ENCODE results near the gene TCF12.

The TCF12 gene

GRCh38 chr15:57129064-57129463 lies 210.6 kb downstream of the TCF12 start:
- TF ChIP-seq ZBTB7A (IDR thresholded peaks at IDR 0.05; ENCODE audit: low read depth) (no peak), TCF12 (IDR thresholded peaks at IDR 0.05; ENCODE audit: low read depth) (no peak), FOXM1 (IDR thresholded peaks at IDR 0.05; ENCODE audit: borderline replicate concordance, low read depth) (no peak), TEAD4 (IDR thresholded peaks at IDR 0.05) (no peak), CREB1 (IDR thresholded peaks at IDR 0.05; ENCODE audit: low read depth) (no peak), NFIC (IDR thresholded peaks at IDR 0.05) (no peak), YY1 (IDR thresholded peaks at IDR 0.05; ENCODE audit: low read depth) (no peak), USF1 (IDR thresholded peaks at IDR 0.05) (no peak), MAX (IDR thresholded peaks at IDR 0.05) (no peak), CEBPB (IDR thresholded peaks at IDR 0.05) (no peak), REST (IDR thresholded peaks at IDR 0.05; ENCODE audit: low read depth) (no peak), EGR1 (IDR thresholded peaks at IDR 0.05) (no peak), RAD21 (IDR thresholded peaks at IDR 0.05; ENCODE audit: low read depth) (no peak), EP300 (IDR thresholded peaks at IDR 0.05; ENCODE audit: borderline replicate concordance) (no peak), TAF1 (IDR thresholded peaks at IDR 0.05; ENCODE audit: low read depth) (no peak)

- TF ChIP-seq NFIC (IDR thresholded peaks at IDR 0.05) (no peak), TAF1 (IDR thresholded peaks at IDR 0.05; ENCODE audit: low read depth) (no peak), CEBPB (IDR thresholded peaks at IDR 0.05) (no peak), REST (IDR thresholded peaks at IDR 0.05; ENCODE audit: low read depth) (no peak), EP300 (IDR thresholded peaks at IDR 0.05; ENCODE audit: borderline replicate concordance) (no peak), MAX (IDR thresholded peaks at IDR 0.05) (no peak)
Observed at GRCh38 chr15:57130956-57131355, 212.5 kb downstream of the TCF12 start.

- TF ChIP-seq ZBTB7A (IDR thresholded peaks at IDR 0.05; ENCODE audit: low read depth) (no peak), EGR1 (IDR thresholded peaks at IDR 0.05) (no peak), CEBPB (IDR thresholded peaks at IDR 0.05) (no peak), EP300 (IDR thresholded peaks at IDR 0.05; ENCODE audit: borderline replicate concordance) (no peak), NFIC (IDR thresholded peaks at IDR 0.05) (no peak), YY1 (IDR thresholded peaks at IDR 0.05; ENCODE audit: low read depth) (no peak), CREB1 (IDR thresholded peaks at IDR 0.05; ENCODE audit: low read depth) (no peak), TEAD4 (IDR thresholded peaks at IDR 0.05) (no peak), MAX (IDR thresholded peaks at IDR 0.05) (no peak), RAD21 (IDR thresholded peaks at IDR 0.05; ENCODE audit: low read depth) (no peak), TCF12 (IDR thresholded peaks at IDR 0.05; ENCODE audit: low read depth) (no peak), REST (IDR thresholded peaks at IDR 0.05; ENCODE audit: low read depth) (no peak)
Observed at GRCh38 chr15:57133127-57133968, 214.9 kb downstream of the TCF12 start.

GRCh38 chr15:57134071-57134605 lies 215.7 kb downstream of the TCF12 start:
- TF ChIP-seq EP300 (IDR thresholded peaks at IDR 0.05; ENCODE audit: borderline replicate concordance) = no peak

GRCh38 chr15:57134851-57135250 lies 216.4 kb downstream of the TCF12 start:
- TF ChIP-seq CEBPB (IDR thresholded peaks at IDR 0.05) = no peak
